ENCODE data around the gene C19orf38.
"Not testable (repeated sequence)": the region's sequence is repeated elsewhere in the genome, so short reads cannot be mapped to it uniquely, and the experiment has no call there.

The C19orf38 gene

DNA sequence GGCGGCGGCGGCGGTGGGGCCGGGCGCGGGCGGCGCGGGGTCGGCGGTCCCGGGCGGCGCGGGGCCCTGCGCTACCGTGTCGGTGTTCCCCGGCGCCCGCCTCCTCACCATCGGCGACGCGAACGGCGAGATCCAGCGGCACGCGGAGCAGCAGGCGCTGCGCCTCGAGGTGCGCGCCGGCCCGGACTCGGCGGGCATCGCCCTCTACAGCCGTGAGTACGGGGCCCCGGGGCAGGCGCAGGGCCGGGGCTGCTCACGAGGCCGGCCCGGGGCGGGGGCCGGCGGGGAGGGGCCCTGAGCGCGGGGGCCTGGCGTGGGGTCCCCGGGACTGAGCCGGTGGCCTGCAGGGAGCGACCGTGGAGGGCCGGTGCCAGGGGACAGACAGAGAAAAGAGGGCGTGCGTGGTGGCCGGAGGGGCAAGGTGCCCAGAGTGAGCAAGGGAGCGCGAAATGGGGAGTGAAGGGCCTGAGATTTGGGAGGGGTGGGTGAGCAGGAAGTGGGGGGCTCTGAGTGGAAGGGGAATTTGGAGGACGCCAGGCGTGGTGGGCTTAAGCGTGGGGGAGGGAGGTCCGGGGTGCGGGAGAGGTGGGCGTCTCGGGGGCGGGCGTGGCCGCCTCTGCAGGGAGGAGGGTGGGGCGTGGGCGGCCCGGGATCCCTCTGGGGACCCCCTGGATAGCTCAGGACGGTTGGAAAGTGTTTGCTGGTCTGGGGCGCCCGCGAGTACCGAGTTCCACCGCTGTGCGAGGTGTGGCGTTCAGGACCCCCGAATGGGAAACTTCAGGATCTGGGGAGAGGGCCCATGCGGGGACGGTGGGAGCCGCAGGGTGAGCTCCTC lies 23.7 kb downstream of the C19orf38 start:
- H3K27ac ChIP-seq, result peak overlapping the region; percentile 93
- TF ChIP-seq Cebpa-rat (IDR thresholded peaks at IDR 0.05), result no peak

DNA sequence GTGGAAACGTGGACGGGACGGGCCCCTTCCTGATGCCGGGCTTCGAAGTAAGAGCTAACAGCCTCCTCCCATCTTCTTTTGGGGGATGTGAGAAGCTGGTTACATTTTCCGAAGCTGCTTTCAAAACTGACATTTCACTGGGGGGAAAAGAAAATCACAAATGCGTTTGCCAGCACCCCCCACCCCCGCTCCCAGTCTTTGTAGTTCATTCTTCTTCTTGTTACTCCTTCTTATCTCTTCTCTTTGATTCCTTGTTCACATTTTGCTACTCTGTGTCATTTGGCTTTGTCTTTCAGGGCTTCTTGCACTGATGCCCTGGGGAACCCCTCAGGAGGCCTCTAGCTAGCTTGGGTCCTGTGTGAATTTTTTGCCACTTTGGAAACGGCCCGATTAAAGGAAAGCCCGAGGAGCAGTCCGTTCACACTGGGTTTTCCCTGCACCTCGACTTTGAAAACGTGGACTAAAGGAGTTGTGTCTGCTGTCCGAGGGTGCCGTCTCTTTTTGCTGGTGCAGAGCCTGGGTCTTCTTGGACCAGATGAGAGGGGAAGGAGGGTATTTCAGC lies 24.4 kb downstream of the C19orf38 start:
- Histone ChIP-seq H3K9me3 (no peaks in the 10 kb centered on the region), H3K27ac (peak overlapping the region; percentile 93), H3K27me3 (no peaks in the 10 kb centered on the region), H3K9ac (peak overlapping the region; percentile 93), H4K20me1 (peaks cover 51% of the 10 kb centered on the region), H3K36me3 (peaks cover 31% of the 10 kb centered on the region), H3K4me1 (peaks cover 74% of the 10 kb centered on the region), H3K4me2 (peak overlapping the region; percentile 88), H3K4me3 (peak overlapping the region; percentile 86)
- no peak for TF ChIP-seq Cebpa-rat (IDR thresholded peaks at IDR 0.05)

More for the DNA sequence above, 23.7 kb downstream of the C19orf38 start:
- peaks cover 68% of the 10 kb centered on the region for H3K4me1 ChIP-seq
- H3K4me3 ChIP-seq, result peak overlapping the region; percentile 86
- H3K9me3 ChIP-seq, result no peaks in the 10 kb centered on the region
- H3K36me3 ChIP-seq, result peaks cover 26% of the 10 kb centered on the region
- H3K27me3 ChIP-seq, result no peaks in the 10 kb centered on the region
- peaks cover 44% of the 10 kb centered on the region for H4K20me1 ChIP-seq
- peak overlapping the region; percentile 88 for H3K4me2 ChIP-seq
- H3K9ac ChIP-seq, result peak overlapping the region; percentile 93

DNA sequence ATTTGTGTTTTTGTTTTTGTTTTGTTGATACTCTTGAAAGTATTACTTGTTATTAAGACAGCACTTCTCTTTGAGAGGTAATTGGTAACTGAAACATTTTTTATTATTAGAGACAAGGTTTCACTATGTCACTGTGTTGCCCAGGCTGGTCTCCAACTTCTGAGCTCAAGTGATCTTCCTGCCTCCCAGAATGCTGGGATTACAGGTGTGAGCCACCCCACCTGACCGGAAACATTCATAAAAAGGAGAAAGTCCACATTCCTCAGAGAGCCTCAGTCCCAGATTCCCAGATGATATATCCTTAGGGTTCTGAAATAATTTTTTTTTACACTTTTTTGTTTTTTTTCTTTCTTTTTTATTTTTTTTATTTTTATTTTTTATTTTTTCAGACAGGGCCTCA lies 25.8 kb downstream of the C19orf38 start:
- H3K4me2 ChIP-seq, result peak overlapping the region; percentile 88
- no peaks in the 10 kb centered on the region for H3K27me3 ChIP-seq
- no peaks in the 10 kb centered on the region for H3K9me3 ChIP-seq
- TF ChIP-seq Cebpa-rat (IDR thresholded peaks at IDR 0.05), result no peak
- 0 out of 2 replicates have a peak overlapping the region, but pooled peaks have one; percentile 7 for H3K4me3 ChIP-seq
- H3K27ac ChIP-seq, result no peak overlapping the region
- H3K9ac ChIP-seq, result no peak overlapping the region
- peaks cover 78% of the 10 kb centered on the region for H3K4me1 ChIP-seq
- peaks cover 31% of the 10 kb centered on the region for H3K36me3 ChIP-seq
- H4K20me1 ChIP-seq, result peaks cover 65% of the 10 kb centered on the region

DNA sequence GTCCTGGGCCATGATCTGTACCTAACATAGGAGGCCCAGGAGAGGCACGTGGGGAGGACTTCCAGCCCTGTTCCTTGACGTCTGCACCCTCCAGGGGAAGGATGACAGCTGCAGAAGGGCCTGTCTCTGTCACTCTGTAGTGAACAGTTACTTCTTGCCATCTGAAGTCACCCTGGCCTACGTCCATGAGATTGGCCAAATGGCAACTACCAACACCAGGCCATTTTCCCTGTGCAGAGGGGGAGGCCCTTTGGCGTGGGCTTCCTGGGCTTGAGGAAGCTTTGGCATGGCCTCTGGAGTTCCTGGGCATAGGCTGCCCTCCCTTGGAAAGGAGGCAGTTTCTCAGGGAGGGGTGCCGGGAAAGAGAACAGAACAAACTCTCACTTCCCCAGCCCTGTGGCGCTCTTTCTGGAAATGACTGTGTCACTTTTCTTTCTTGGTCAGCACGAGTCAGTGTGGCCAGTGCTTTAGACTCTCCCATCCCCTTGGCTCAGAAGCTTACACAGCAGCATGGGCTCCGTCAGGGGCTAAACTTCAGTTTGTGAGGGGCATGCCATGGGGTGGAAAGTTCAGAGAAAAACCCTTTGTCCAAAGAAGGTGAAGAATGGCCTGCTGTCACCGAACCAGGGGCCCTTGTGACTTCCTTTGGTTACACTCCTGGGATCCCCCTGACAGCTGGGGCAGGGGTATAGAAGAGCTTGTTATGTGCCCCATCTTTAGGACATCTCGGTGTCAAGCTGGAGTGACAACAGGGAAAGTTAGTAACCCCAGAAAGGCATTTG lies 28.4 kb downstream of the C19orf38 start:
- peaks cover 91% of the 10 kb centered on the region for H3K4me1 ChIP-seq
- H3K27me3 ChIP-seq, result no peaks in the 10 kb centered on the region
- H3K27ac ChIP-seq, result peak overlapping the region; percentile 79
- no peak overlapping the region for H3K4me3 ChIP-seq
- peaks cover 55% of the 10 kb centered on the region for H3K36me3 ChIP-seq
- peak overlapping the region; percentile 32; the same call in 1 of the 2 replicates for H3K9ac ChIP-seq
- H3K9me3 ChIP-seq, result no peaks in the 10 kb centered on the region
- peak overlapping the region; percentile 90 for H3K4me2 ChIP-seq
- no peak for TF ChIP-seq Cebpa-rat (IDR thresholded peaks at IDR 0.05)
- peaks cover 91% of the 10 kb centered on the region for H4K20me1 ChIP-seq

DNA sequence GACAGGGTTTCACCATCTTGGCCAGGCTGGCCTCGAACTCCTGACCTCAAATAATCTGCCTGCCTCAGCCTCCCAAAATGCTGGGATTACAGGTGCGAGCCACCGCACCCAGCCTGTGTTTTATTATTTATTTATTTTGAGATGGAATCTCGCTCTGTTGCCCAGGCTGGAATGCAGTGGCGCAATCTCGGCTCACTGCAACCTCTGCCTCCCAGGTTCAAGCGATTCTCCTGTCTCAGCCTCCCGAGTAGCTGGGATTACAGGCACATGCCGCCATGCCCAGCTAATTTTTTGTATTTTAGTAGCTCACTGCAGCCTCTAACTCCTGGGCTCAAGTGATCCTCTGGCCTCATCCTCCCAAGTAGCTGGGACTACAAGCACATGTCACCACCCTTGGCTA lies 29.4 kb downstream of the C19orf38 start:
- H3K4me1 ChIP-seq, result peaks cover 98% of the 10 kb centered on the region

DNA sequence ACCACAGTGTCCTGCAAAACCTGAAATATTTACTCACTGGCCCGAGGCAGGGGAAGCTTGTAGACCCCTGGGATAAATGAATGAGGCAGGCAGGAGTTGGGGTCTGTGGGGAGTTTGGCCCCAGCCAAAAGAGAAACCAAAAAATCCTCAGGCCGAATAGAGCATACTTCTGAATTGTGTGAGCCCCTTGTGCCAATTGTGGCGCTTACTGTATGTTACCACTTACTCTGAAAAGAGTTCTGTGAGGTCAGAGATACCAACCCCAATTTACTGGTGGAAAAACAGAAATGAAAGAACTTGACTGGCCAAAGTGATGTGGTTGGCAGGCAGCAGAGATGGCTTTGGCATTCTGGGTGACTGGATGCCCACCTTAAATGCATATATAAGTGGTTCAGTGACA lies 30.0 kb downstream of the C19orf38 start:
- peak overlapping the region; percentile 90 for H3K4me2 ChIP-seq

More for the DNA sequence above, 29.4 kb downstream of the C19orf38 start:
- H3K9me3 ChIP-seq, H3K27me3 ChIP-seq: not testable (repeated sequence)
- peak overlapping the region; percentile 77 for H3K9ac ChIP-seq
- peak overlapping the region; percentile 34; the same call in 1 of the 2 replicates for H3K4me3 ChIP-seq
- peaks cover 64% of the 10 kb centered on the region for H3K36me3 ChIP-seq
- H3K4me2 ChIP-seq, result peak overlapping the region; percentile 90
- peak overlapping the region; percentile 79 for H3K27ac ChIP-seq
- peaks cover 99% of the 10 kb centered on the region for H4K20me1 ChIP-seq

DNA sequence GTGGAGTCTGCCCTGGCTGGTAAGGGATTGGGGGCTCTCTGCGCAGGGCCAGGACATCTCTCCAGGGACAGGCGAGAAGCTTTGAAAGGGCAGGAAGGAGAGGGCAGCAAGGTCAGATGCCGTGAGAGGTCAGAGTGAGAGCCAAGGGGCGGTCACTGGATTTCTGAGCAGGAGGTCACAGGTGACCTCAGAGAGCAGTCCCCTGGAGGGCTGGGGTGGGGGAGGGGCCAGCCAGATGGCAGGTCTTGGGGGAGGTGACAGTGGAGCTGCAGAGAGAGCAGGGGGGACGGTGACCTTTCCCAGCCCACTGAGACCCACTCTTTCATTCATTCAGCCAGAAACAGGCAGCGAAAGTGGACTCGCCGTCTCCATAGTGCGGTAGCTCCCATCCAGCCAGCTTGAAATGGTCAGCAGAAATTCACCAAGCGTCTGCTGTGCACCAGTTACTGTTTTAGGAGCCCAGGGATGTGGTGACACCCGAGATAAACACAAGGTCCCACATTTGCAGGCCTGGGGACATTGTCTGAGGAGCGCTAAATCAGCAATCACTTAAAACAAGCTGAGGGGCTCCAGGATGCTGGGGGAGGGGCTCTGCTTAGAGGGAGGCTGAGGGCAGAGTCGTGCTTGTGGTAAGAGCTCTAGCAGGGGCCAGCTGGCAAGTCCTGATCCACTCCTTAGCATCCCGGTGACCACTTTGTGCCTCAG lies 33.3 kb downstream of the C19orf38 start:
- H4K20me1 ChIP-seq, result peaks cover 100% of the 10 kb centered on the region
- H3K9me3 ChIP-seq, result no peaks in the 10 kb centered on the region
- TF ChIP-seq Cebpa-rat (IDR thresholded peaks at IDR 0.05), result no peak
- no peaks in the 10 kb centered on the region for H3K27me3 ChIP-seq
- H3K36me3 ChIP-seq, result peaks cover 62% of the 10 kb centered on the region
- H3K4me3 ChIP-seq, result no peak overlapping the region
- H3K4me1 ChIP-seq, result peaks cover 72% of the 10 kb centered on the region
- H3K9ac ChIP-seq, result peak overlapping the region; percentile 54; the same call in 1 of the 2 replicates
- peak overlapping the region; percentile 90 for H3K4me2 ChIP-seq
- peak overlapping the region; percentile 31; the same call in 1 of the 2 replicates for H3K27ac ChIP-seq

More for the DNA sequence above, 30.0 kb downstream of the C19orf38 start:
- no peak for TF ChIP-seq Cebpa-rat (IDR thresholded peaks at IDR 0.05)
- Histone ChIP-seq H4K20me1 (peaks cover 99% of the 10 kb centered on the region), H3K9ac (peak overlapping the region; percentile 77), H3K27ac (peak overlapping the region; percentile 79), H3K9me3 (no peaks in the 10 kb centered on the region), H3K4me1 (peaks cover 92% of the 10 kb centered on the region), H3K4me3 (peak overlapping the region; percentile 34; the same call in 1 of the 2 replicates), H3K36me3 (peaks cover 71% of the 10 kb centered on the region), H3K27me3 (no peaks in the 10 kb centered on the region)

DNA sequence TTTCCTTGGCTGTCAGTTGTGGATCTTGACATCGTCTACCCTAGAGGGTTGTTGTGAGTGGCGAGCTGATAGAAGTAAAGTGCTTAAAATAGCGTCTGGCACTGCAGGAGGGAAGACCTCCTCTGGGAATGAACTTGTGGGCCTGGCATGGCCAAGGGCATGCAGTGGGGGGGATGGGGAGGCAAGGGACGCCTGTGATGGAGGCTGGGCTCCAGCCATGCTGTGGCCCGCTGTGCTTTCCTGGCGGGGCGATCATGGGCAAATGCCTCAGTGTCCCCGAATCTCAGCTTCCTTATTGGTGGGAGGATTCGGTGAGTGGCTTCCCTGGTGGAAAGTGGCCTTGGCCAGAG lies 33.9 kb downstream of the C19orf38 start:
- H3K4me3 ChIP-seq, result no peak overlapping the region
- TF ChIP-seq Cebpa-rat (IDR thresholded peaks at IDR 0.05), result no peak
- H3K4me1 ChIP-seq, result peaks cover 72% of the 10 kb centered on the region
- peaks cover 100% of the 10 kb centered on the region for H4K20me1 ChIP-seq
- H3K9me3 ChIP-seq, result no peaks in the 10 kb centered on the region
- H3K9ac ChIP-seq, result 0 out of 2 replicates have a peak overlapping the region, but pooled peaks have one; percentile 54
- H3K36me3 ChIP-seq, result peaks cover 58% of the 10 kb centered on the region
- H3K27ac ChIP-seq, result peak overlapping the region; percentile 31; the same call in 1 of the 2 replicates
- H3K4me2 ChIP-seq, result peak overlapping the region; percentile 90
- no peaks in the 10 kb centered on the region for H3K27me3 ChIP-seq

DNA sequence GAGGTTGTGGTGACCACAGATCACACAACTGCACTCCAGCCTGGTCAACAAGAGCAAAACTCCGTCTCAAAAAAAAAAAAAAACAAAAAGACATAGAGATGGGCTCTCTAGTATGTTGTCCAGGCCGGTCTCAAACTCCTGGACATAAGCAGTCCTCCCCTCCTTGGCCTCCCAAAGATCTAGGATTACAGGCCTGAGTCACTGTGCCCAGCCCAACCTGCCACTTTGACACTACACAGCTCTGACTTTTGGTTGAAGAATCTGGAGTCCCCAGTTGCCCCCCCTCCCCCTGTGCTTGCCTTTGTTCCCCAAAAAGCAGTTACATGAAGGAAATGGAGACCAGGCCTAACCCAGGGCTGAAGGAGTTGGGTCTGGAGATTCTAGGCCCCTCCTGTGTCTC lies 36.1 kb downstream of the C19orf38 start:
- TF ChIP-seq Cebpa-rat (IDR thresholded peaks at IDR 0.05), result no peak
- Histone ChIP-seq H3K9me3 (no peaks in the 10 kb centered on the region), H3K27ac (0 out of 2 replicates have a peak overlapping the region, but pooled peaks have one; percentile 30), H3K4me3 (no peak overlapping the region), H3K4me1 (peaks cover 63% of the 10 kb centered on the region), H3K4me2 (no peak overlapping the region), H4K20me1 (peaks cover 100% of the 10 kb centered on the region), H3K36me3 (peaks cover 67% of the 10 kb centered on the region), H3K9ac (no peak overlapping the region), H3K27me3 (no peaks in the 10 kb centered on the region)
